HEK293T (cell line): ENCODE results near the gene PLXNA2.

Experiments used
- CTCF ChIA-PET: fragments of 350-600 bp; formaldehyde crosslinking; extraction: SDS; loops from one replicate; lab custom pipeline; 2021; ENCODE audit warnings: antibody characterized with exemption, inconsistent platforms; lab: Yijun Ruan, JAX
- POLR2A ChIA-PET: fragments of 350-600 bp; formaldehyde crosslinking; extraction: SDS; loops from one replicate; lab custom pipeline; 2020; ENCODE audit warnings: antibody characterized with exemption, inconsistent platforms; lab: Yijun Ruan, JAX
- DNase-seq: peaks from one replicate; pipeline ENCODE4 v3.0.0; 2012; ENCODE audit warnings: mixed read lengths; ENCODE audit errors: extremely low spot score
- ARNT ChIP-seq: fragments of 450-650 bp; IDR thresholded peaks from 2 replicates; pipeline ENCODE4 v1.6.1; 2017; ENCODE audit warnings: mild to moderate bottlenecking
- BHLHE40 ChIP-seq: fragments of 450-650 bp; IDR thresholded peaks from 2 replicates; pipeline ENCODE4 v1.6.1; 2016; ENCODE audit warnings: mild to moderate bottlenecking, moderate library complexity, borderline replicate concordance
- CTBP1 ChIP-seq: fragments of 450-650 bp; IDR thresholded peaks from 2 replicates; pipeline ENCODE4 v1.6.1; 2016; ENCODE audit warnings: borderline replicate concordance
- ELF4 ChIP-seq: fragments of 450-650 bp; IDR thresholded peaks from 2 replicates; pipeline ENCODE4 v1.6.1; 2017; ENCODE audit warnings: antibody characterized with exemption
- FOXA1 ChIP-seq: fragments of 450-650 bp; IDR thresholded peaks from 2 replicates; pipeline ENCODE4 v1.6.1; 2016; ENCODE audit warnings: mild to moderate bottlenecking
- FOXK2 ChIP-seq: fragments of 450-650 bp; IDR thresholded peaks from 2 replicates; pipeline ENCODE4 v1.6.1; 2016; ENCODE audit warnings: mild to moderate bottlenecking
- FOXM1 ChIP-seq: fragments of 450-650 bp; IDR thresholded peaks from 2 replicates; pipeline ENCODE4 v1.6.1; 2017; ENCODE audit warnings: mild to moderate bottlenecking, borderline replicate concordance
- HDGF ChIP-seq: fragments of 450-650 bp; IDR thresholded peaks from 2 replicates; pipeline ENCODE4 v1.6.1; 2017; ENCODE audit warnings: antibody characterized with exemption, borderline replicate concordance
- L3MBTL2 ChIP-seq: fragments of 450-650 bp; conservative IDR thresholded peaks from 2 replicates; pipeline ENCODE4 v1.6.1; 2016; ENCODE audit warnings: mild to moderate bottlenecking
- LEF1 ChIP-seq: fragments of 450-650 bp; IDR thresholded peaks from 2 replicates; pipeline ENCODE4 v1.6.1; 2017; ENCODE audit warnings: mild to moderate bottlenecking, borderline replicate concordance
- NFRKB ChIP-seq: fragments of 450-650 bp; IDR thresholded peaks from 2 replicates; pipeline ENCODE4 v1.6.1; 2016; ENCODE audit warnings: mild to moderate bottlenecking, moderate library complexity
- SP1 ChIP-seq: fragments of 450-650 bp; IDR thresholded peaks from 2 replicates; pipeline ENCODE4 v1.6.1; 2017
- SUZ12 ChIP-seq: fragments of 450-650 bp; IDR thresholded peaks from 2 replicates; pipeline ENCODE4 v1.6.1; 2016; ENCODE audit warnings: mild to moderate bottlenecking
- TARDBP ChIP-seq: fragments of 450-650 bp; IDR thresholded peaks from 2 replicates; pipeline ENCODE4 v1.6.1; 2016
- ZNF384 ChIP-seq: fragments of 450-650 bp; IDR thresholded peaks from 2 replicates; pipeline ENCODE4 v1.6.1; 2016
- TF ChIP-seq, protein P1 (sequence below): fragments of 450-650 bp; IDR thresholded peaks from 2 replicates; pipeline ENCODE4 v1.6.1; 2016

The PLXNA2 gene

DNA sequence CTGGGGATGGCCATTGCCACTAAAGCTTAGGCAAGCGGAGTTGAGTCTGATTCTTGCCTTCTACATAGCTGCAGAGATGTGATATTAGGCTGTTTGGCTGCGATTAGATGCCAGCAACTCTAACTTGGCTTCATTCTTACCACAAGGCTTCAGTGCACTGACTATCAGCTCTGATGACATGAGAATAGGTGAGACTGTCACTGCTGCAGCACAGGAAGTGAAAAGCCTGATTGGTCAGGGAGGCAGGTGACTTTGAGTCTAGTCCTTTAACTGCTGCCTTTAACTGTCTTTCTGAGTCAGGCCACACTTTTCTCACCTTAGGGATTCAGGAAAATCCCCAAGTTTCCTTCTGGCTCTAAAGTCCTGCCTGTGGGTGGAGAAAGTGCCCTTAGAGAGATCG lies 14.1 kb upstream of the PLXNA2 start:
- TF ChIP-seq, protein P1, sequence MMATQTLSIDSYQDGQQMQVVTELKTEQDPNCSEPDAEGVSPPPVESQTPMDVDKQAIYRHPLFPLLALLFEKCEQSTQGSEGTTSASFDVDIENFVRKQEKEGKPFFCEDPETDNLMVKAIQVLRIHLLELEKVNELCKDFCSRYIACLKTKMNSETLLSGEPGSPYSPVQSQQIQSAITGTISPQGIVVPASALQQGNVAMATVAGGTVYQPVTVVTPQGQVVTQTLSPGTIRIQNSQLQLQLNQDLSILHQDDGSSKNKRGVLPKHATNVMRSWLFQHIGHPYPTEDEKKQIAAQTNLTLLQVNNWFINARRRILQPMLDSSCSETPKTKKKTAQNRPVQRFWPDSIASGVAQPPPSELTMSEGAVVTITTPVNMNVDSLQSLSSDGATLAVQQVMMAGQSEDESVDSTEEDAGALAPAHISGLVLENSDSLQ: no peak
- TF ChIP-seq LEF1 (no peak), ZNF384 (no peak), BHLHE40 (no peak), L3MBTL2 (no peak), SP1 (no peak), ELF4 (no peak), TARDBP (no peak), FOXK2 (no peak), HDGF (no peak), FOXA1 (no peak), SUZ12 (no peak)
- CTCF ChIA-PET: no interaction called here
- POLR2A ChIA-PET: no interaction called here
- no peak for DNase-seq

DNA sequence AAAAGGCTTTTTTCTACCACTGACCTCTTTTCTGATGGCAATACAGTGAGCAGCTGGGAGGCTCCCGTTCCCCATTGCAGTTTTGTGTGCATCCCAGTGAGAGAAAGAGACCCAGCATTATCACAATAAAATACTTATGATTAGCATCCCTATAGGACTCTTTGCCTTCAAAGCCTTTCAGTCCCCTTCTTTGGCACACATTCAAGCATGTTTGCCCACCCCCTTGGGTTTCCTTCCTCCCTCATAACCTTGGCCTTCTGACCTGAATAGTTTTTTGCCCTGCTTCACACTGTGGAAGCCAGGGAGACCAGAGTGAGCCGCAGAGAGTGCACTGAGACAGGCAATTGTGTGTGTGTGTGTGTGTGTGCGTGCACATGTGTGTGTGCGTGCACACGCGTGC lies 13.2 kb upstream of the PLXNA2 start:
- ChIA-PET CTCF (no interaction called here), POLR2A (no interaction called here)

DNA sequence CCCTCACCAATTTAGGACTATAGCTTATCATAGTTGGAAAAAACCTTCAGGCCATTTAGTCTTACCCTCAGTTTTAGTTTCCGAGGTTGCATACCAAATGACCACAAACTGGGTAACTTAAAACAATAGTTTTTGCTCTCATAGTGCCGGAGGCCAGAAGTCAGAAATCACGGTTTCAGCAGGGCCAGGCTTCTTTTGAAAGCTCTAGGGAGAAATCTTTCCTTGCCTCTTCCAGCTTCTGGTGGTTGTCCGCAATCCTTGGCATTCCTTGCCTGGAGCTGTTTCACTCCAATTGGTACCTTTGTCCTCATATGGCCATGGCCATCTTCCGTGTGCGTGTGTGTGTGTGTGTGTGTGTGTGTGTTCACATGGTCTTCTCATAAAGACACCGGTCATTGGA lies 12.4 kb upstream of the PLXNA2 start:
- TF ChIP-seq SP1 (no peak), BHLHE40 (no peak), ARNT (no peak), LEF1 (no peak), CTBP1 (no peak), FOXM1 (no peak), NFRKB (no peak)
- POLR2A ChIA-PET: no interaction called here
- no peak for DNase-seq
- CTCF ChIA-PET: interaction anchor here (0.6 kb wide), 1 partner anchor 292 kb away, joined by 3 read pairs; no protein-coding TSS in a partner anchor

More for the DNA sequence above, 13.2 kb upstream of the PLXNA2 start:
- TF ChIP-seq FOXA1 (no peak), SUZ12 (no peak), HDGF (no peak), NFRKB (no peak), BHLHE40 (no peak), ZNF384 (no peak), ELF4 (no peak), CTBP1 (no peak)
- TF ChIP-seq, protein P1: no peak
- no peak for DNase-seq

DNA sequence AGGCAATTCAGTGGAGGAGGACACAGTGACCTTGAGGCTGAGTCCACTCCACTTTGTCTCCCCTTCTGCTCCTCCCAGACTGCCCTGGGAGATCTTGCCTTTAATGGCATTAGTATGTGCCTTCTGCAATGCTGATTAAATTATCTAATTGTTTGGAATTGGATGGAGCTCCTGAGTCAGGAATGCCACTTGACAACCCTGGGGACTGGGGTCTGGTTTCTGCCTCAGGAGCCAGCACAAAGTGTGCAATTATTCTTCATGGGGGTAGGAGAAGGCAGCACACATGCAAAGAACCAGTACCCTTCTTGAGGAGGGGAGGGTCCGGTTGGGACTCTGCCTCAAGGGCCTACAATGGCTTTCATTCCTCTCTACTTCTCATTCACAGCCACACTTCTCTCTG lies 11.9 kb upstream of the PLXNA2 start:
- ChIA-PET CTCF (no interaction called here), POLR2A (no interaction called here)
- TF ChIP-seq L3MBTL2: no peak
- DNase-seq: no peak

DNA sequence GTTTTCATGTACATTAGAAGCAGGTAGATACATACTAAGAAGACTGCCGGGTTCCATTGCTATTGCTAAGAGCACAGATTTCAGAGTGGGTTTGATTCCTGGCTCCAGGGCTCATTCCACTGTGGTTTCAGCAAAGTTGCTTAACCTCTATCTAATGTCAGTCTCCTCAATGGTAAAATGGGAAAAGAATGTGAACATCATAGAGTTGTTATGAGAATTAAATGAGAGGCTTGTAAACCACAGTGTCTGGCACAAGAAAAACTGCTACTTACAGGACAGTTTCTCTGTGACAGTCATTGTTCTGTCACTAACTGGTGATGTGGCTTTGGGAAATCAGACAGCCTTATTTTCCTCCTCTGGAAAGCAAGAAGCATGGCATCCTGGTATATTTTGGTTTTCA lies 10.7 kb upstream of the PLXNA2 start:
- ChIA-PET CTCF (no interaction called here), POLR2A (no interaction called here)
- TF ChIP-seq HDGF (no peak), ARNT (no peak), ZNF384 (no peak)
- TF ChIP-seq, protein P1: no peak
- DNase-seq: no peak

DNA sequence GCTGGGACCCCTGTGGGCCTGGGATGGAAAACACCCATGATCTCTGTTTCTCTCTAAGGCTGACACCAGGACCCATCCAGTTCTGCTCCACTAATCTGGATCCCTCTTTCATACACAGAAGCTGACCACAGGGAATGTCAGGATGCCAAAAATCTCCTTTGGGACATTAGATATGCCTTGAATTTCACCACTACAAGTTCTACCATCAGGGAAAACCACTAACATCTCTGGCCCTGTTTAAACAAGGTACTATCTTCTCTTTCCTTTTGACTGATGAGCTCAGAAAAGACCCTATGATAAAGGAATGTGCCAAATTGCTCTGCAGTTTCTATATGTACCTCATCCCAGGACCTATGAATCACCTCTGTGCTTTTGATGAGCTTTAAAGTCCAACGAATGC lies 10.2 kb upstream of the PLXNA2 start:
- POLR2A ChIA-PET: no interaction called here
- CTCF ChIA-PET: no interaction called here
- TF ChIP-seq HDGF (no peak), FOXM1 (no peak), FOXK2 (no peak), CTBP1 (no peak), TARDBP (no peak), ARNT (no peak), ELF4 (no peak), SP1 (no peak), LEF1 (no peak), SUZ12 (no peak)
- TF ChIP-seq, protein P1: no peak
- no peak for DNase-seq

DNA sequence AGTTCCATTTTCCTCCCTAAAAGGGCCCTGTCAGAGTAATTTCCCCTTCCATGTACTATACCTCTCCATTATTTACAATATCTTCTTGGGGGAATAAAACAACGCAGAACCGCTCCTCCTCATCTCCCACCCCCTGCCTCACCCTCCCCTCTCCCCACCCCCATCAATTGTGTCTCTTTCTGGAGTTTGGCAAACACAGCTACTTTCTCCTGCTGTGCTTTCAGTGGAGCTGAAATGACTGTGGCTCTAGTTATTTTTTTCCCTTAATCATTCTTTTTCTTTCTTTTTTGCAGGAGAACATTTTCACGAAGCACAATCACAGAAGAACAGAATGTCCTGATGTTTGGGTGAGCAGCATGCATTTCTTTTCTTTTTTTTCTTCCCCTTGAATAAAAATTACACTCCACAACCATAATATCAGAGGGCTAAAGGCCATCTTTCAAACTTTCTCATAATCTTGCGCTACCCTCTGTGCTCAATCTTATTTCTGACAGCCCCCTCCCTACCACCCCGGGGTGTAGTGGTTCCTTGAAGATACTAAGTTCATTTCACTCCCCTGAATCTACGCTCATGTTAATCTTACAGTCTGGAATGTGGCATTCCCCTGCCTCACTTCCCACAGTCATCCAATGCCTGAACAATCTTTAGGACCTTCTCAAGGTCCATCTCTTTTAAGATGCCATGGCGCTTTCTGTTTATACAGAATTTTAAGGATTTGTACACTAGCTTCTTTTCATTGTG lies 8.8 kb upstream of the PLXNA2 start:
- TF ChIP-seq CTBP1 (no peak), L3MBTL2 (no peak), HDGF (no peak)
- ChIA-PET POLR2A (interaction anchor here (1.4 kb wide), 1 partner anchor 9 kb away, joined by 3 read pairs; the partner anchor contains the start of gene PLXNA2), CTCF (interaction anchor here (1.1 kb wide), 1 partner anchor 231 kb away, joined by 4 read pairs; no protein-coding TSS in a partner anchor)
- no peak for DNase-seq
